WERI-Rb-1 (cell line): ENCODE measurements around the gene MCTP1.

ENCODE experiments used
- DNase-seq: peaks from one replicate; pipeline ENCODE4 v3.0.0-alpha.2; 2020
- H3K27ac ChIP-seq: fragments of 250-450 bp; sonication (Bioruptor Pico); 2 replicates; pipeline ENCODE4 v1.5.1; 2020; ENCODE audit warnings: mild to moderate bottlenecking, moderate library complexity
- H3K27me3 ChIP-seq: fragments of 250-450 bp; sonication (Bioruptor Pico); 2 replicates; pipeline ENCODE4 v1.5.1; 2021; ENCODE audit warnings: mild to moderate bottlenecking, low read depth, moderate library complexity; ENCODE audit not compliant: insufficient read depth, severe bottlenecking
- H3K36me3 ChIP-seq: fragments of 250-450 bp; sonication (Bioruptor Pico); 2 replicates; pipeline ENCODE4 v1.5.1; 2020; ENCODE audit warnings: mild to moderate bottlenecking, moderate library complexity
- H3K4me3 ChIP-seq: 2 replicates; pipeline ENCODE4 v1.5.1; 2011; ENCODE audit warnings: low read depth, mild to moderate bottlenecking, control low read depth, low read length
- H3K9me3 ChIP-seq: fragments of 250-450 bp; sonication (Bioruptor Pico); 2 replicates; pipeline ENCODE4 v1.5.1; 2021; ENCODE audit warnings: mild to moderate bottlenecking, moderate library complexity; ENCODE audit not compliant: severe bottlenecking
- TF ChIP-seq, protein P1 (sequence below): IDR thresholded peaks from 2 replicates; pipeline ENCODE4 v1.5.1; 2011; ENCODE audit warnings: low read depth, mild to moderate bottlenecking, control low read depth, inconsistent platforms, low read length

Gene MCTP1

DNA sequence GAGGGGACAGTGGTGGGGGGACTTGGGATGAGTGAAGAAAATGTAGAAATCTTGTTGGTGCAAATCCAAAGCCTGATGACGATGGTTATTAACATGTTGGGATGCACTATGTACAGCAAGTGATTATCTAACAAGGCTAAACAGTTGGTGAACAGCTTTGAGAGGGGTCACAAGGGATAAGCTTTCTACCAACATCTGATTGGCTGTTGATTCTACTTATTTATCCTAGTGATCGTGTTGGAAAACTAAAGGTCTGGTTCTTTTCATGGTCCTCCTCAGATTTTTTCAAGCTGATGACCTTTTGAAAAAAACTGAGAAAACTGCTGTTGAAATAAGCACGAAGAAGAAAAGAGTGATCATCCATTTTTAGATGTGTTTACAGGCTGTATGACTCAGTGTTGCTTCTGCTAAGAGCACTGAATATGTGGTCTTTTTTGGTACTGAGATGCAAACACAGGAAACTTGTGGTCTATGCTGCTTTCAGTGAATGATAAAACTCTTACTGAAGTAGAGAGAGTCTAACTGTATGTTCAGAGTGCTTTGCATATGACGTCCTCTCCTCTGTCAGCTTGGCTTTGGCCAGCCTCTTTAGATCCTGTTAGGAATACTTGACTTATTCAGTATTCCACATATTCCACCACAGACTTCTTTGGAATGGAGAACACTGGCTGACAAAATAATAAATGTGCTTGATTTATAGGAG is 491.6 kb downstream of the MCTP1 start:
- no peak overlapping the region for H3K27ac ChIP-seq
- no peaks in the 10 kb centered on the region for H3K27me3 ChIP-seq
- H3K9me3 ChIP-seq = no peaks in the 10 kb centered on the region
- no peak for DNase-seq
- no peak overlapping the region for H3K4me3 ChIP-seq
- TF ChIP-seq, protein P1, sequence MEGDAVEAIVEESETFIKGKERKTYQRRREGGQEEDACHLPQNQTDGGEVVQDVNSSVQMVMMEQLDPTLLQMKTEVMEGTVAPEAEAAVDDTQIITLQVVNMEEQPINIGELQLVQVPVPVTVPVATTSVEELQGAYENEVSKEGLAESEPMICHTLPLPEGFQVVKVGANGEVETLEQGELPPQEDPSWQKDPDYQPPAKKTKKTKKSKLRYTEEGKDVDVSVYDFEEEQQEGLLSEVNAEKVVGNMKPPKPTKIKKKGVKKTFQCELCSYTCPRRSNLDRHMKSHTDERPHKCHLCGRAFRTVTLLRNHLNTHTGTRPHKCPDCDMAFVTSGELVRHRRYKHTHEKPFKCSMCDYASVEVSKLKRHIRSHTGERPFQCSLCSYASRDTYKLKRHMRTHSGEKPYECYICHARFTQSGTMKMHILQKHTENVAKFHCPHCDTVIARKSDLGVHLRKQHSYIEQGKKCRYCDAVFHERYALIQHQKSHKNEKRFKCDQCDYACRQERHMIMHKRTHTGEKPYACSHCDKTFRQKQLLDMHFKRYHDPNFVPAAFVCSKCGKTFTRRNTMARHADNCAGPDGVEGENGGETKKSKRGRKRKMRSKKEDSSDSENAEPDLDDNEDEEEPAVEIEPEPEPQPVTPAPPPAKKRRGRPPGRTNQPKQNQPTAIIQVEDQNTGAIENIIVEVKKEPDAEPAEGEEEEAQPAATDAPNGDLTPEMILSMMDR = no peak
- no peaks in the 10 kb centered on the region for H3K36me3 ChIP-seq

DNA sequence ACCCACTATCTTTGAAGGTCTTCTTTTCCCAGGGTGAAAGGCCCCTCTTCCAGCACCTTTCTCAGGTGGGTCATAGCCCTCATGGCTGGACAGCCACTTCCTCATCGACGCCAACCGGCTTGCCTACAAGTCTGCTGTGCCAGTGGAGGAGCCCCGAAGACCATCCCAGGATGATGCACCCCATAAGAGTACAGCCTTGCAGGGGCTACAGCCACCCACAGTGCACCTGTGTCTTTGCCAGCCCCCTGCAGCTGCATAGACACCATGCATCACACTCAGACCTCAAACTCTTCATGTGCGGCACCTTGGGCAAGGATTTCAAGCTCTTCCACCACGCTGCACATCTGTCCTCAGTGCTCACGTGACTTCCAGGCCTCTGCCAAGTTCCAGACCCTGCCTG is 493.1 kb downstream of the MCTP1 start:
- no peaks in the 10 kb centered on the region for H3K36me3 ChIP-seq
- no peaks in the 10 kb centered on the region for H3K27me3 ChIP-seq
- H3K9me3 ChIP-seq = no peaks in the 10 kb centered on the region
- H3K27ac ChIP-seq = no peak overlapping the region
- H3K4me3 ChIP-seq = no peak overlapping the region
- DNase-seq = no peak
- TF ChIP-seq, protein P1 = no peak

DNA sequence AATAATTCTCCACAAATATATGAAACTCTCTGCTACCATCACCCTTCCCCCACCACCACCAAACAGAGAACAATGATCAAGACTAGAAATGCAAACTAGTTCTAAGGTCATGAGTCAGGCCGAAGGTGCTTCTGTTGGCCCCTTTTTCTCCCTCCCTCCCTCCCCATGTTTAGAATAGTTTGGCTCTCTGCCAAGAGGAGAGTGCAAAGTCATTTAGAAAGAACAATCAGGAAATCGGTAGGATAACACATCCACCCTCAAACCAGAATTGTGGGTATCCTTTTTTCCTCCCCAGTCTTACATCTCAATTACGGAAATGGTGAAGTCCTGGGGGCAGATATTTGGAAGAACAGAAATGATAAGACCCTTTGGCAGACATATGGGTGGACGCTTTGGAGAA is 496.4 kb downstream of the MCTP1 start:
- TF ChIP-seq, protein P1 = no peak
- H3K9me3 ChIP-seq = no peaks in the 10 kb centered on the region
- no peak for DNase-seq
- no peaks in the 10 kb centered on the region for H3K36me3 ChIP-seq
- H3K27ac ChIP-seq = no peak overlapping the region
- no peaks in the 10 kb centered on the region for H3K27me3 ChIP-seq
- H3K4me3 ChIP-seq = no peak overlapping the region

DNA sequence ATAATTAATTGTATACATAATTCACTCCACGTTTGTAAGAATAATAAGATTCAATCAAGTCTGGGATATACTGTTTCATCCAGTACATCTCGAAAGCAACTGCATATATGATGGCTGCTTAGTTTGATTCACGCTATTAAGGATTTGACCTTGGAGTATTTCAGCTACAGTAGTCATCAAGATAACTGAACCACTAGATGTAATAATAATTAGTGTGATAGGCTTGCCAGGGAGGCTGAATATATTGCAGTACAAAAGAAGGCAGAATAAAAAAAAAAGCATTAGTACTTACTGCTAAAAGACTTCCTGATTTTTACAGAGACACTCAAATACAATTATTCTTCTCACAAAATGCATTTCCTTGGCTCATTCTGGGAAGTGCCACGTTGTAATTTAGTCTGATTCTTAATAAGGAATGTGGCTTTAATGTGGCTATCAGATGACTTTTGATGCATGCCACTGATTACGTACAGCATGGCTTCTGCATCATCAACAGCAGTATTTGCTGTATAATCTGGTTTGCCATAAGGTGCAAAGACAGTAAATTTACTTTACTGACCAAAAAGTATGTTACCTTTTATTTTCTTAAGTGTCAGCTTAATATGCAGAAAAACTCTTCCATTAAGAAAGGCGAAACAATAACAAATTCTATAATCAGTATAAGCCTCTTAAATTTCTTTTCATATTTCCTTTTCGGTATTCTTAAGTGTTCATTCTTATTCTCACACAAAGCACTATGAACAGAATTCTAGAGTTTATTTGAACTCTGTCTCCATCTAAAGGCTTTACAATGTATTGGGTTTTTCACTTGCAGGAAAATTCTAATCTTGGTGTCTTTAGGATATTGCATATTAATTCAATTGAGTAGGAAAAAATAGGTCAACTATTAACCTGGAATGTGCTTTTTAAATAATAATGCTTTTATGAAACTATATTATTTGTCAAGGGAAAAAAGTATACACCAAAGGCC is 500.1 kb downstream of the MCTP1 start:
- TF ChIP-seq, protein P1 = no peak
- H3K27me3 ChIP-seq = no peaks in the 10 kb centered on the region
- no peak for DNase-seq
- no peaks in the 10 kb centered on the region for H3K9me3 ChIP-seq
- H3K36me3 ChIP-seq = no peaks in the 10 kb centered on the region
- H3K4me3 ChIP-seq = no peak overlapping the region
- H3K27ac ChIP-seq = no peak overlapping the region

DNA sequence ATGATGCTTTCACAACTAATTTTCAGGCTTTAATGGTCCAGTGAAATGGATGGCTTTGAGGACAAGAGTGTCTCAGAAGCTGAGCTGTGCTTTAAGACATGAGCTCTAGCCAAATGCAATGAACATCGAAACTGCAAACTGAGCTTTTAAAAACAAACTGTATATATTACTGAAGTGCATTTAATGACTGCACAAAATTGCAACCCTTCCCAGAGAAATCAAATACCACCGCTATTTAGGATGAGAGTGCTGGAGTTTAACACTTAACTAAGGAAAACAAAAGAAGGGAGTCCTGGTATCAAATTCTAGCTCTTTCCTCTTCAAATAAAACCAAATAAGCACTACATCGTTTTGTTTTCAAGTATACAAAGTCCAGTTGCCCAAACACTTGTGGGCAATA is 502.5 kb downstream of the MCTP1 start:
- H3K36me3 ChIP-seq = no peaks in the 10 kb centered on the region
- DNase-seq = no peak
- no peaks in the 10 kb centered on the region for H3K27me3 ChIP-seq

More for the DNA sequence above, 502.5 kb downstream of the MCTP1 start:
- TF ChIP-seq, protein P1 = no peak
- no peaks in the 10 kb centered on the region for H3K9me3 ChIP-seq
- no peak overlapping the region for H3K4me3 ChIP-seq
- H3K27ac ChIP-seq = no peak overlapping the region
